ENCODE data around the gene TRIP12.

The TRIP12 gene

DNA sequence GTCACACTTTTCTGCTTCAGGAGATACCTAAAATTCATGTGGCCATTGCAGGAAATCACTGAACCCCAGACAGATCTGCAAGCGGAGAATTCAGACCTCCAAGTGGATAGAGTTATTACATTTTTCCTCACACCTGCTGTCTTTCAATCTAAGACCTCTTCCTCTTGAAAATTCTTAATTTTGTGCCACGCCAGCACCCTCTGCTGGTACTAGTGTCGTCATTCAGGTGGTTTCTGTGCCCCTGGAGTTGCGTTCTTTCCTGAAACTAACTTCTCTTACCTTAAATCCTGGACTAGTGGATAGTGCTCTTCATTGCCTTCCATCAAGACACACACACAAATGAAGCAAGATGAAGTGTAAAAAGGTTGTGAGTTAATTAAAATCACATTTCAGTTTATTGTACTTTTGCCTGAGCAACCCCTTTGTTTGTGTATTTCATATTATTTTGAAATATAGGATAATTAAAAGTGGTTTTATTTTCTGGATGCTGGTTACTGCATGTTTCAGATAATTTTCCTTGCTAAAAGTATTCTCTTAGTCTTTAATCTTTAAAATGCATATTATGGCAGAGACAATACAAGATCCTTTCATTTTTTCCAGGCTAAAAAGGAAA, 205.8 kb downstream of the TRIP12 start:
- no peak for DNase-seq (ENCODE audit: low read depth in 2 of 2)

DNA sequence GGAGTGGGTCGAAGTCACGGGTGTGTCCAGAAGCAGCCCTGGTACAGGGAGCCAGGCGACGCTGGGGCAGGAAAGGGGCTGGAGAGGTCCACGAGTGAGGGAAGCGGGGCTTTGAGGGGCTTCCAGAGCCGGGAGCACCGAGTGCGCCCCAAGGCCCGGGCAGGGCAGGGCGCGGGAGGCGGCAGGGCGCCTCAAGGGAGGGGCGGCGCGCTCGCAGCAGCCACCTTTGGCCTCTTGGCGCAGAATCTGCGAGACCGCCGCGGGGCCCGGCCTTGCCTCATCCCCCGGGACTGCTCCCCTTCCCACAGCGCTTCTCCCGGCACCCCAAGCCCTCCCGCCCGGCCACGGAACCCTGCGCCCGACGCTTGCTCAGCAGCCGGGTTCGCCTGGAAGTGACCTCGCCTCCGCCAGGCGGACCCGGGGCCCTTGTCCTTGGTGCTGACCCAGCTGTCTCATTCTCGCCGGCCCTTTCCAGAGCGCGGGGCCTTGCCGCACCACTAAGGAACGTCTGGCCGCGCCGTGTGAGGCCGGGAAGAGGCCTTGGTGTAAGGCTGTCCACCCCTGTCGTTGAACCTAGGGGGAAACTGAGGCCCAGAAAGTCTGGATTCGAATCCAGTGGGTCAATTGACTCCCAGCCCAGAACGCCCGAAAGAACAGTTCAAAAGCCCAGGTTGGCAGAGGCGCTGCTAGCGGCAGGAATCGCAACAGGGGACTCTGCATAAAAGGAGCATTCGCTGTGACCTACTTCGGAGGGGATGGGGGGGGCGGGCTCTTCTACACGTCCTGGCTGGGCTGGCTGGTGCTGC, 206.9 kb downstream of the TRIP12 start:
- no peak for DNase-seq (ENCODE audit: low read depth in 2 of 2)

DNA sequence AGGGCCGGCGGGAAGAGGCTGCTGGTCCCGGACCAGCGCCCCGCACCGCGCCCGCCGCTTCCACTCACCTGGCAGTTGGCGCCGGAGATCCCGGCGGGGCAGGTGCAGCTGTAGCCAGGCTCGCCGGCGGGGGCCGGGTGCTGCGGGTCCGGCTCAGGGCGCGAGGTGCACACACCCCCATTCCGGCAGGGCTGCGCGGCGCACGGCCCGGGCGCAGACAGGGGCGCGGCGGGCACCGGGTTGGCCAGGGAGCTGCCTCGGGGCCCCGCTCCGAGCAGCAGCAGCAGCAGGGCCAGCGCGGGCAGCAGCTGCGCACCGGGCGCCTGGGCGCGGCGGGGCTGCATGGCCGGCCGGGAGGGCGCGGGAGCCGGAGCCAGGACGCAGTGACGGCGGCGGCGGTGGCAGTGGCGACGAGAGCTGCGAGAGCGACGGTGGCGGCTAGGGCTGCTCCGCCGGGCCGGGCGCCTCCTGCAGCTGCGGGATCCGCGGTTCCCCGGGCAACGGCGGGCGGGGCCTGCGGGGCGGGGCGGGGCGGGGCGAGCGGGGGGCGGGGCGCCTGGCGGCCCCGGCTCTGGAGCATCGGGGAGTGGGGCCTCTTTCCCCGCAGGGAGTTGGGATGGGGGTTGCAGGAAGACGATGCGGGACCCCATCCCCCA, 207.6 kb downstream of the TRIP12 start, which contains the start of gene DNER:
Gene DNER, minus strand, starts transcription at position 476 of the 656 bp plus-strand sequence. Its CDS starts 132 bp downstream, at position 344.
- DNase-seq (ENCODE audit: low read depth in 2 of 2): no peak

Data from stimulated activated CD4-positive, alpha-beta T cell treated with anti-CD3 and anti-CD28 coated beads, Interleukin-1b, Interleukin-23, amount 100 ng/mL, for 1 hour (primary cell).